Endometrial microvascular endothelial cells (primary cell): ENCODE measurements around the gene SIGLEC8. TPM values are rescaled to one million over a fixed set of nuclear protein-coding genes. Genes with fewer than 3 reads are reported as not detected.
"Not testable (repeated sequence)": the region's sequence is repeated elsewhere in the genome, so short reads cannot be mapped to it uniquely, and the experiment has no call there.

Experiments
- in situ Hi-C: cut with HindIII; loops from 2 replicates; pipeline ENCODE4 v1.10.0; 2017; ENCODE audit warnings: low sequenced_read_pairs, low pct_unique_long_range_greater_than_20kb; ENCODE audit errors: inconsistent ontology term
- total RNA-seq: library from RNA; depleted of rRNA; stranded (reverse); fragments of >200 nt; gene quantifications from one replicate; pipeline ENCODE4 v1.2.3, GENCODE V29; 2015; ENCODE audit errors: inconsistent ontology term

SIGLEC8 gene
- total RNA-seq, 1 donor from 2014 or later = not detected

GRCh38 chr19:51477344-51477743 is 19.1 kb upstream of the SIGLEC8 start:
- in situ Hi-C loops = no loop called here

DNA sequence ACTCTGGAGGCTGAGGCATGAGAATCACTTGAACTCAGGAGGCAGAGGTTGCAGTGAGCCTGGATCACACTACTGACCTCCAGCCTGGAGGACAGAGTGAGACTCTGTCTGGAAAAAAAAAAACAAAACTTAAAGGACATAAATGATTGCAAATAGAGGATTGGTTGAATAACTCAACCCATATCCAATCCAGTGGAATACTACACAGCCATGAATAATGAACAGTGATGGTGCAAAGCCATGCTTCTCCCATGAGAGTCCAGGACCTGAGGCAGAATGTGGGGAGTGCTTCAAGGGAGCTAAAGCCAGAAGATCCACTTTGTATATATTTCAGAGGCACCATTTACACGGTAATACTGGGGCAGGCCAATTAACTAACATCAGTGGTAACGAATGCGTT is 17.9 kb upstream of the SIGLEC8 start:
- in situ Hi-C loops = no loop called here

DNA sequence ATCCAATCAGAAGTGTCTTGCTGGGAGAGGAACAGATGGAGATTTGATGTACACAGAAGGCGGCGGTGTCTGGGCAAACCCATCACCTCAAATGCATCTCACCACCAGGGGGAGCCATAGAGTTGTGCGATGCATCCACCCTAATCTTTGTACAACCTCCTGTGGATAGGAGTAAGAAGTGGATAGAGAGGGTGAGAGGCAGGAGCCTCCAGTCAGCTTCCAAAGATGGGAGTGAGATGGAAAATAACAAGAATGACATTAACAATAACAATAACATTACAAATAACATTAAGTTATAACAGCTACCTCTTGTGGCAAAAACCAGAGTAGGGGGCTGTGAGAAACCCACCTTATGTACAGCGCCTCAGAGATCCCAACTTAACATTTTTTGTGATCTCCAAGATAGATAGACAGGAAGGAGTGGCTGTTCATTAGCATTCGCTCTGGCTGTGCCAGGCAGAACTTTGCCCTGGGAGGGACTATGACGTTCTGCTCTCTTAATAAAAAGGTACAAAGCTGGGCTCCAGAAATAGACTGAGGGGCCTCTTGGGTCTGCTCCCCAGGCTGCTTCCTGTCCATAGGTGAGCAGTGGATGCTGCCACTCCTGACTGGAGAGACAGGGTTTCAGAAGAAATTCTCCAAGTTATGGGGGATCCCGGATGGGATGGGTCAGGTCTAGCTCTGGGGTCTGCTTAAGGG is 14.9 kb upstream of the SIGLEC8 start:
- in situ Hi-C loops = no loop called here

GRCh38 chr19:51472607-51473006 is 14.4 kb upstream of the SIGLEC8 start:
- in situ Hi-C loops = no loop called here

GRCh38 chr19:51471527-51471926 is 13.3 kb upstream of the SIGLEC8 start:
- in situ Hi-C loops = no loop called here

GRCh38 chr19:51470966-51471365 is 12.7 kb upstream of the SIGLEC8 start:
- in situ Hi-C loops = no loop called here

GRCh38 chr19:51469629-51470028 is 11.4 kb upstream of the SIGLEC8 start:
- in situ Hi-C loops = no loop called here

DNA sequence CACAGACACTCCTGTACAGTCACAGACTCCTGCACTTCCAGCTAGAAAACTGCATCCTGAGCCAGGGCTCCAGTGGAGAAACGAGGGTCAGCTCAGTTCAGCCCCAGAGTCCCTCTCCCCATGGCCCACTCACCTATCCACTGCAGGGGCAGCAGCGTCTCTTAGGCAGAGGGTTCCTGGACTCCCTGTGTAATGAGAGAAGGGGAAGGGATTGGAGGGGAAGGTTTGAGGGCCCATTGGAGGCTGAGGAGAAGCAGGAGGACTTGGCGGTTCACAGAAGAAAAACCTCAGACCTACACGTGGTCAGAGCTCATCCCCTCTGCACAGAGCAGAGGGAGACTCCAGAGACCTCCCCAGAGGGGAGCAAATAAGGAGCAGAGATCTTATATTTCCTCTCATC is 10.9 kb upstream of the SIGLEC8 start:
- in situ Hi-C loops = no loop called here

GRCh38 chr19:51468545-51468920 is 10.3 kb upstream of the SIGLEC8 start:
- in situ Hi-C loops = no loop called here

GRCh38 chr19:51467864-51468544 is 9.8 kb upstream of the SIGLEC8 start:
- in situ Hi-C loops = no loop called here

GRCh38 chr19:51466723-51467122 is 8.5 kb upstream of the SIGLEC8 start:
- in situ Hi-C loops = no loop called here

- in situ Hi-C loops = not testable (repeated sequence)
Measured at GRCh38 chr19:51463976-51464581, 5.8 kb upstream of the SIGLEC8 start.

- in situ Hi-C loops = no loop called here
Measured at GRCh38 chr19:51462681-51463080, 4.4 kb upstream of the SIGLEC8 start.

DNA sequence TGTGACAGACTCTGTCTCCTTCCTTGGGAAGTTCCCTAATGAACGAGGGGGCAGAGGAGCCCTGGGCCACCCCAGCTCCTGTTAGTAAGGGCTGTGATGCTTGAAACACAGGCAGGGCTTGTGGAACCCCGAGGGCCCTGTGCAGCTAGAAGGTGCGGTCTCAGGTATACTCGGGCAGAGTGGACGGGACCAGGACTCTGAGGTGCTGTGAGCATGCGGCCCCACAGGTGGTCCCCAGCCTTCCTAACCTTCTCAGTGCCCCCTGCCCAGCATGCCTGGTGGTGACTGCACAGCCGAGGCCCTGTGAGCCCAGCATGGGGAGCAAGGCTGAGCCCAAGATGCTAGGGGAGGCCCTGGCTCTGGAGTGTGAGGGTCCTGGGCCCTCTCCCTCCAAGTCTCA is 4.0 kb upstream of the SIGLEC8 start:
- in situ Hi-C loops = no loop called here

DNA sequence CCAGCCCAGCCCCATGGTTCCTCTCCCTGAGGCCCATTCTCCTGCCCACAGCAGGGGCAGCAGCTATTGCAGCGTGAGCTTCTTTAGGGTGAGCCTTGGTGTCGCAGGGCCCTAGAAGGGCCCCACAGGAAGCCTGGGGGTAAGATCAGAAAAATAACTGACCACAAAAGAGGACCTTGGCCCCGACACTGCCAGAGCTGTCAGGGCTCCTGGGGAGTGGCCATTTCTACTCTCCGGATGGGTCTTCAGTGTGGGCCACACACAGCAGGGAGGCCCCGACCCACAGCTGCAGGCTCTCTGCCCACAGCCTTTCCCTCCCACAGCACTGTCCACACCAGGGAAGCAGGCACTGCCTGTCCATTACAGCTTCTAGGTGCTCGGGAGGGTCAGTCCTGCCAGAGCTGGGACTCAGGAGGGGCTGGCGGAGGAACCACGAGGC is 3.5 kb upstream of the SIGLEC8 start:
- in situ Hi-C loops = no loop called here

DNA sequence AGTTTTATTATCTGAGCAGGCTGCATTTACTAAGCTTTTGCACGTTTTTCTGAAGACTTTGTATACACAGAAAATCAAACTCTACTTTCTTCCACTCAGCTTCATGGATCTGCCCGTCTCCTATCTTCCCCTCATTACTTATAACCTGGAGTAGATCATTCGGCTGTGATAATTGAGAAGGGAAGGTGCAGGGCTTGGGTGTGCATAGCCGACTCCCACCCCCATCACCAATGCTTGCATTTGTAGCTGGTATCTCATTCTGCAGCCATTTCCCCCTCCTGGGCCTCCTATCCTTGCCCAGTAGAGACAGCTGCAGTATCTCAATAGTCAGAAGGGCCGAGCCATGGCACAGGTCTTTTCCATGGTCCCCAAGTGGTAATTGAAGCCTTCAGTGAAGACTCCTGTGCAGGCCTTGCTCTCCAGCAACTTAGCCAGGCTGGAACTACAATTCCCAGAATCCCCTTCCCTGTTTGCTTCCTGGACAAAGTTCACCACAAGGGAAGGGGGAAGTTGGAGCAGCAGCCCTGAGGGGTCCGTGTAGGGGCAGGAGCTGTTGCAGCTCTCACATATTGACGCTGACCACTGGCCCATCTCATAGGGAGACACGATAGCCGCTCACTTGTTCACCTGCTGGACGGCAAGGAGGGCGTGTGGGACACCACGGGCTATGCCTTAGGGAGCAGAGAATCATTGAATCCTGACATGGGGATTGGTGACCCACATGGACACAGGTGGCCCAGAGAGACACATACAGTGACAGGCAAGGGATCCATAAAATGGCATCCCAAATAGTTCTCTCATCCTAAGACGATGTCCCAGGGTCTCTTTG is 2.1 kb upstream of the SIGLEC8 start:
- in situ Hi-C loops = no loop called here

DNA sequence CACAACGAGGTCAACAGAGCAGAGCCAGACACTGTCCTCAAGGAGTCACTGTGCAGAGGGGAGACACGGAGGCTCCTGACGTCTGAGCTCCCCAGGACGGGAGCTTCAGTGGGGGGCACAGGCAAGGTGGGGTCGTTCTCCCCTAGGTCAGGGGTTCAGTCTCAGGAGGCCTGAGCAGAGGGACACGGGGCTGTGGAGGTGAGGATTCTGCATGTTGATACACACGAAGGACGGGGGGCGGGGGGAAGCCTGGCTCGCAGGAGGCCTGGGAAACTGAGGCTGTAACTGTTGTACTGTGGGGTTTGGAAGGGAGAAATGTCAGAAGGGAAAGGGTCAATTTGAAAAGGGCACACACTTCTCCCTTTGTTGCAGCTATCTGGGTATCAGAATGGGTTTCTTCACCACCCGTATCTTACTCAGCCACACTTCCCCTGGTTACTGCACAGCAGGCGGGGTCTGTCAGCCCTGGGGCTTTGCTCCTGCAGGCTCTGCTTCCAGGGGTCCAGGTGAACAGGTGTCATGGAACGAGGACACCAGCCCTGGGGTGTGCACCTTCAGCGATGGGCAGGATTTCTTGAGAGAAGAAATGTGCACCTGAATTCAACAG is 748 bp upstream of the SIGLEC8 start:
- in situ Hi-C loops = no loop called here

GRCh38 chr19:51457351-51458013 is 772 bp downstream of the SIGLEC8 start:
- in situ Hi-C loops = no loop called here
